Mammary epithelial cell (primary cell): ENCODE measurements around the gene NKX6-2.

Experiments
- CTCF ChIP-seq, 2 donors: IDR thresholded peaks in 1 of 2; conservative IDR thresholded peaks in 1 of 2; 2 replicates each; pipeline ENCODE4 v1.5.1; 2011 to 2012; ENCODE audit warnings: inconsistent platforms in 2 of 2, low read length in 2 of 2, mild to moderate bottlenecking in 2 of 2, control low read depth in 1 of 2, low read depth in 1 of 2; ENCODE audit not compliant: insufficient read depth in 1 of 2; ENCODE audit errors: extremely low read depth in 1 of 2
- EZH2 ChIP-seq: IDR thresholded peaks from 2 replicates; pipeline ENCODE4 v1.6.1; 2012; ENCODE audit warnings: low read length, inconsistent platforms, borderline replicate concordance

- no peak for TF ChIP-seq CTCF (conservative IDR thresholded peaks at IDR 0.05 in 1 of 2, IDR thresholded peaks at IDR 0.05 in 1 of 2; ENCODE audit: extremely low read depth in 1 of 2, insufficient read depth in 1 of 2, low read depth in 1 of 2, low read length in 2 of 2)
- no peak for TF ChIP-seq EZH2
Measured at GRCh38 chr10:132780356-132780755, 5.6 kb downstream of the NKX6-2 start.
